Posterior vena cava (tissue), 2 donors: ENCODE results near the gene VAMP7. TPM values are rescaled to one million over a fixed set of nuclear protein-coding genes. Genes with fewer than 3 reads are reported as not detected.
A peak's percentile ranks its signal among the peaks of the same experiment; 100 is the strongest.
"Not testable (repeated sequence)": the region's sequence is repeated elsewhere in the genome, so short reads cannot be mapped to it uniquely, and the experiment has no call there.

Source experiments
- DNase-seq: peaks from one replicate; pipeline ENCODE4 v3.0.0-alpha.2; 2020; ENCODE audit warnings: low spot score
- intact Hi-C, 2 donors: fragments of 100-400 bp; cut with DNase I; formaldehyde crosslinking; loops; one replicate each; pipeline versions ENCODE4 v1.14.1 to v1.14.2; 2022 to 2023
- total RNA-seq, 2 donors: library from RNA; stranded (reverse); fragmentation: NEBNext Ultra II Directional; extraction: Animal tissue kit (Norgen Biotek cat#: 25700); gene quantifications; one replicate each; pipeline ENCODE4 v1.2.1, GENCODE V29; 2021
- donor health status: DM: yes; HTN: yes; CAD: no.
- donor health status: DM: yes; HTN: yes; CAD: no.

The VAMP7 gene
- total RNA-seq, 2 donors from 2014 or later: 36.7 to 37.9 TPM

DNA sequence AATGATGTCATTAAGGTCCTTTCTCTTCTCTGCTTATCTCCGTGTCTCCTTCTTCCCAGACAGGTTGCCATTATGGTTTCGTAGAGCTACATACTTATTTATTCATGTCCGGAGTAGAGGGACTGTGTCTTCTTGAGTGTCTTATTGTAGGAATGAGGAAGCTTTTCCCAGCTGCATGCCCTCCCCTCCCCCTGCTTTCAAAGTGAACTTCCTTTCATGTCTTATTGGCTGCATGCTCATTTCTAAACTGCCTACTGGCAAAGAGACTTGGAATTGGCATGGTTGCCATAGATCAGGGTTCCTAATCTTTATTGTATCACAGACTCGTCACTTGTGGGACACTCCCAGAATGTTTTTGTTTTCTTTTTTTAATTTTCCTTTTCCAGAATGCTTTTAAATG lies 15.4 kb downstream of the VAMP7 start:
- no peak for DNase-seq
- intact Hi-C loops: no loop called here

DNA sequence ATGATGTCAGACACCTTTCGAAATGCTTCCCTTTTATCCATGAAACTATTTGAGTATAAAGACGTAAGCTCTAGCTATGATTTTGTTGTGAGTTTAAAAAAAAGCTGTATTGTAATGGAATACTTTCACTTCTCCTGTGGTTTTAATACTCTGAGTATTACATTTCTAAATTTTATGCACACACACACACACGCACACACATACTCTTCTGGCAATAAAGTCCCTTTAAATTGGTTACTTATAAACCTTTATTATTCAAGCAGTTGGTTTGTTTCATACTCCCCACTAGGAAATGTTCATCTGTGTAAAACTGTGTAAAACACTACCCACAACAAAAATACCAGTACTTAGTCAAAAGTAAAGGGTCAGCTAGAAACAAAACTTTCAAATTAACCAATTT lies 18.2 kb downstream of the VAMP7 start:
- intact Hi-C loops: no loop called here
- DNase-seq: no peak

DNA sequence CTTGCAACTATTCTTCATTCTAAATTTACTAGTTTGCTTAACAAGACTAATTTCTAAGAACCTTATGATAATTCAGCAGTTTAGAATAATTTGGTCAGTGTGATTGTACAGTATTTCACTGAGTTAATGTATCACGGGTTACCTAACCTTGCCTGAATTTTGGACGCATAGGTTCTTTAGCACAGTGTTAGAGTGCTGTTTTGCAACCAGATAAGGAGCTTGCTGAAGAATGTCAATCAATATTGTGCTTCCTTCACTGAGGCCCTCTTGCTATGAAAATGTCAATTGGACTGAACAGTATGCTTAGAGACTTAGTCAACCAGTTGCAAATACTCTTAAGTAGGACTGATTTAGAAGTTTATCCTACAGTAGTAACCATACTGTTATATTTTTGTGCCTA lies 19.6 kb downstream of the VAMP7 start:
- no peak for DNase-seq
- intact Hi-C loops: no loop called here

DNA sequence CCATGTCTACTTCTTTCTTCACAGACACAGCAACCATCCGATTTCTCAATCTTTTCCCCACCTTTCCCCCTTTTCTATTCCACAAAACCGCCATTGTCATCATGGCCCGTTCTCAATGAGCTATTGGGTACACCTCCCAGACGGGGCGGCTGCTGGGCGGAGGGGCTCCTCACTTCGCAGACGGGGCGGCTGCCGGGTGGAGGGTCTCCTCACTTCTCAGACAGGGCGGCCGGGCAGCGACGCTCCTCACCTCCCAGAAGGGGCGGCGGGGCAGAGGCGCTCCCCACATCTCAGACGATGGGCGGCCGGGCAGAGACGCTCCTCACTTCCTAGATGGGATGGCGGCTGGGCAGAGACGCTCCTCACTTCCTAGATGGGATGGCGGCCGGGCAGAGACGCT lies 26.5 kb downstream of the VAMP7 start:
- intact Hi-C loops: not testable (repeated sequence)
- peak; percentile 49 for DNase-seq

DNA sequence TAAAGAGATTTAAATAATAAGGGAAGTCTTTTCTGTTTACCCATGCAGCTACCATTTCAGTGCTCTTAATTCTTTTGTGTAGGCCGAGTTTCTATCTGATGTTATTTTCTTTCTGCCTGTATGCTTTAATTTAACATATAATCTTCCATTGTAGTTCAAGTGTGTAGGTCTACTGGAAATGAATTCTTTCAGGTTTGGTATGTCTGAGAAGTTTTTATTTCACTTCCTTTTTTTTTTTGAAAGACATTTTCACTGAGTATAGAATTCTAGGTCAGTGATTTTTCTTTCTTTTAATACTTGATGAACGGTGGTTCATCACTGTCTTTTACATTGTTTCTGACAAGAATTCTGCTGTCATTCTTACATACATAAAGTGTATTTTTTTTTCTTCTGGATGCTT lies 42.1 kb downstream of the VAMP7 start:
- DNase-seq: no peak
- intact Hi-C loops: no loop called here

DNA sequence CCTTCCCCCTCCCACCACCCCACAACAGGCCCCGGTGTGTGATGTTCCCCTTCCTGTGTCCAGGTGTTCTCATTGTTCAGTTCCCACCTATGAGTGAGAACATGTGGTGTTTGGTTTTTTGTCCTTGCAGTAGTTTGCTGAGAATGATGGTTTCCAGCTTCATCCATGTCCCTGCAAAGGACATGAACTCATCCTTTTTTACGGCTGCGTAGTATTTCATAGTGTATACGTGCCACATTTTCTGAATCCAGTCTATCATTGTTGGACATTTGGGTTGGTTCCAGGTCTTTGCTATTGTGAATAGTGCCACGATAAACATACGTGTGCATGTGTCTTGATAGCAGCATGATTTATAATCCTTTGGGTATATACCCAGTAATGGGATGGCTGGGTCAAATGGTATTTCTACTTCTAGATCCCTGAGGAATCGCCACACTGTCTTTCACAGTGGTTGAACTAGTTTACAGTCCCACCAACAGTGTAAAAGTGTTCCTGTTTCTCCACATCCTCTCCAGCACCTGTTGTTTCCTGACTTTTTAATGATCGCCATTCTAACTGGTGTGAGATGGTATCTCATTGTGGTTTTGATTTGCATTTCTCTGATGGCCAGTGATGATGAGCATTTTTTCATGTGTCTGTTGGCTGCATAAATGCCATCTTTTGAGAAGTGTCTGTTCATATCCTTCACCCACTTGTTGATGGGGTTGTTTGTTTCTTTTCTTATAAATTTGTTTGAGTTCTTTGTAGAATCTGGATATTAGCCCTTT lies 49.9 kb downstream of the VAMP7 start:
- DNase-seq, intact Hi-C loops: not testable (repeated sequence)

DNA sequence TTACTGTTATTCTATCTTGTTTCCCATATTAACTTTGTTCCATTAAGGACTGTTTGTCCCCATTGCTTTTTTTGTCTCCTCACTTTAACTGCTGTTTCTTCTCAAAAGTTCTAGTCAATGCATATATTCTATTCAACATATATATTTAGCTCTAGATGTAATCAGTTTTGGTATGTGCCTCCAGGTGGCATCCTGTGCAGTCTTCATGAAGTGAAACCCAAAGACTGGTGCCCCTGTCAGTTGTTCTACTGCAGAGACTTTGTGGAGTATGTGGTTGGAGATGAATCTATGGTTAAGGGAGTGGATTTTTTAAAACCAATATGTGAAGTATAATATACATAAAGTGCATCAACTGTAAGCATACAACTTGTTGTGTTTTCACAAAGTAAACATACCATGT lies 57.0 kb downstream of the VAMP7 start:
- intact Hi-C loops: no loop called here
- no peak for DNase-seq

DNA sequence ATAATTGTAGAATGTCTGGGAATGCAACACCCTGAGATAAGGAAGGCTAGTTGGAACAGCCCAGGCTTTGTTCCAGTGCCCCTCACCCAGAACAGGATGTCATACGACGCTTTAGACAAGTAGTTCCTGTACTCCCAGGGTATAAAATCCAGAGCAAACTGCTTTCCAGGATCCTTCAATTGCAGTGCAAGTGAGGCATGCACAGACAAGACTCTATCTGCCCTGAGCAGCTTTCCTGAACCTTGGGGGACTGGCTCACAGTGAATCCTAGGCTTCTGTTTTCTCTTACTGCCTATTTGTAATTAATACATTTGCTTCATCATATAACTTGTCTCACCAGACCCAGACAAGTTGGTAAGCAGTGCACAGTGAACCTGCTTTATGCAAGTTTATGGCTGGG lies 68.0 kb downstream of the VAMP7 start:
- intact Hi-C loops: no loop called here
- DNase-seq: no peak

DNA sequence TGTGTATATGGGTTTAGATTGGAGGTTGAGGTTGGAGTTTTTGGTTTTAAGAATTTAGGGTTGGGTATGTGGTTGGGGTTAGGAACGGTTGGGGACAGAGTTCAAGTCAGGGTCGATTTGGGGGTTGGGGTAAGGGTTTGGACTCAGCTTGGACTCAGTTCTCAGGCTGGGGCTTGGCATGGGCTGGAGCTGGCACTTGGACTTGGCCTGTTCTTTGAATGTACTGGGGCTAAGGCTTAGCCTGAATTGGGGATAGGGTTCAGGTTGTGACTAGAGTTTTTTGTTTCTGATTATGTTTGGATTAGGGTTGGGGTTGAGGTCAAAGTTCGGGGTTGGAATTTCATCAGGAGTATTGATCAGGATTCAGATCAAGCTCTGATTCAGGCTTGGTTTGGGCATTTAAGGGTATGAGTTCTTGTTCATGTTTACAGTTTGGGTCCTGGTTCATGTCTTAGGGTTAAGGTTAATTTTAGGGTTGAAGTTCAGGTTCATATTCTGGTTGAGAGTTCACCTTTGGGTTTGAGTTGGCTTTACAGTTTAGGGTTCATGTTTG lies 70.2 kb downstream of the VAMP7 start:
- intact Hi-C loops: no loop called here
- DNase-seq: no peak

DNA sequence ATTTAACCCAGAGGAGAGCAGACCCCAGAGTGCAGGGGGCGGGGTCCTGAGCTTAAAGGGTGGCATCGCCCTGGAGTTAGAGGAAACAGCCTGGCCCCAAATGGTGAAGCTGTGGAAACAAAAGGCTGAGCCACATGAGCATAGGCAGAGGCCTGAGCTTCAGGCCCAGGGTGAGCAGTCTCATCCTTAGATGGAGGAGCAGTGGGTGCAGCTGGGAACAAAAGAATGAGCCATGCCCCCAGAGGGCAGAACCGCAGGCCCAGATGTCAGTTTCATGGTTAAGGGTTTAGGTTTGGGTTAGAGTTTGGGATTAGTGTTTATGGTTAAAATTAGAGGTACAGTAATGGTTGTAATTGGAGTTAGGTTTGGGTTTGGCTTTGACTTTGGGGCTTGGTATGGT lies 71.9 kb downstream of the VAMP7 start:
- intact Hi-C loops: no loop called here
- no peak for DNase-seq

DNA sequence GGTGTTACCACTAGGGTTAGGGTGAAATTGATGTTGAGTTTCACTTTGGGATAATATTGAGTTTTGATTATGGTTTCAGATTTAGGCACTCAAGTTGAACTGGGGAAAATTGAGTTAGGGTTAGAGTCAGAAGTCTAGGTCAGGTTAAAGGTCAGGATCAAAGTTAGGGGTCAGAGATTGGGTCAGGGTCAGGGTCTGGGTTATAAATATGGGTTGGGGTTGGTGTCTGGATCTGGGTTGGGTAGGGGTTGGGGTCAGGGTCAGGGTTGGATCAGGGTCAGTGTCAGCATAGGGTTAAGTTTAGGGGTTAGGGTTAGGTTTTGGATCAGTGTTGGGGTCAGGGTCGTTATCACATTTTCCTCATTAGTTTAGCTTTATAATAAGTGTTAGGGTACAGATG lies 73.6 kb downstream of the VAMP7 start:
- intact Hi-C loops: no loop called here
- DNase-seq: no peak

DNA sequence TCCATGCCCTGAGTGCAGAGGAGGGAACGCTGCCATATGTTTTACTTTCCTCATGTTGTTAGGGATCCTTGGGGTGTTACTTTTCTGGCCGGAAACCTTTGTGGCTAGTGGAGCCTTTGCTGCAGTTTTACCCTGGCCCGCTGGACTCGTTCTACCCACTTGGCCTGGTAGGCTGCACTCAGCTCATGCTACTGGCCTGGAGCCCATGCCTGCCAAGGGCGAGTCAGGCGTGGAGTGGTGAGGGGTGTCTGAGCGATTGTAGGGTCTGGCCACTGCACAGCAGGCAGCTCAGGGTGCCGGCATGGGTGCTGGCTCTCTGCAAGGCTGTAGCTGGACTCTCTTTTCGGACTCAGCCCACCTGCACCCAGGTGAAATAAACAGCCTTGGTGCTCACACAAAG lies 75.0 kb downstream of the VAMP7 start:
- DNase-seq: no peak
- intact Hi-C loops: no loop called here

DNA sequence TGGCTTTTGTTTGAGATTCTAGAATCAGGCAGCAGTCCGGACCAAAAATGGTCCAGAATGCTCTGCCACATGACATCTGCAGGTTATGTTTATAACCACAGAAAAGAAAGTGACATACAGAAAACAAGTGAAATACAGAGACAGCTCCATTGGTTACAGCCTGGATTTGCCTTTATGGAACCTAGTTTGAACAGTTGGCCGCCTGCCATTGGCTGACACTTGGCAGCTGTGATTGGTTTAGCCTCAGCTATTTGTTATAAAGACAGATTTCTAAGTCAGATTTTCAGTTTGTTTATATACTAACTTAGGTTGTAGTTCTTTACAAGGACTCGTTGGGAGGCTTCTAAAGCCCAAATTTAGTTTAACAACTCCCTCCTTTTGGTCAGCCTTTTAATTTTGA lies 75.5 kb downstream of the VAMP7 start:
- DNase-seq: no peak
- intact Hi-C loops: no loop called here

DNA sequence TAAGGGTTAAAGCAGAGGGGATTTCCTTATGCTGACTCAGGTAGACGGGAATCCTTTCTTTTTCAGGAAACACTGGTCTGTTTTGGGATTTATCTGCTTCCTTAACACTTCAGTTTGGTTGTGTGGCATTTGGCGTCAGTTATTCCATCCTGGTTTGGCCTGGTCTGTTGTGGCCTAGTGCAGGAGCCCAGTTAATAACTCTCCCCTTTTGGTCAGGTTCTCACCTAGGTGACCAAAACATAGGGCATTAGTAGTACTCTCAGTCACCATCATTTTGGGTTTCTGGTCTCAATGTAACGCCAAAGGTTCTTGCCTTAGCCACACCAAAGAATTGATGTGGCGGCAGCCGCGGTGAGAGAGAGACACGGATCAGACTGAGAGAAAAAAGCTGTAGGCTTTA lies 76.7 kb downstream of the VAMP7 start:
- intact Hi-C loops: no loop called here

DNA sequence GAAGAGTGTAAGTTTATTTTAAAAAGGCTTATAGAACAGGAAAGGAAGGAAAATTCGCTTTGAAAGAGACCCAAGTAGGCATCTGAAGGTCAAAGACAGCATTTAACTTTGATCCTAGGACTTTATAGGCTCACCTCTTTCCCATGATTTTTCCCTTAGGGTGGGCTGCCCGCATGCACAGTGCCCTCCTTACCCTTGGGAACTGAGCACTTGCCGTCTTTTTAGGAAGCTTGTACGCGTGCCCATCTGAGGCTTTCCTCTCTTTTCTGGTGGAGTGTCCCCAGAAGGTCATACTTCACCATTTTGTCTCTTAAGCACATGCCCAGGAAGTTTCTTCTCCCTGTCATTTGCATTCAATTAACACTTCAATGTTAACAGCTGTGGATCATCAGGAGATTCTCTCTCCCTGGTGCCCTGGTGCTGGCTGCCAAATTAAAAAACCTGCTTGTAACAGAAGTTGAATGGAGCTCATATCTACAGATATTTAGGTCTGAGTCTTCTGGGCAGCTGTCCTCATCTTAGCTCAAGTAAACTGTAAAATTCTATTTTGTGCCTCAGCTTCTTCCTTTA lies 78.0 kb downstream of the VAMP7 start:
- intact Hi-C loops: no loop called here
- no peak for DNase-seq

More for the DNA sequence above, 76.7 kb downstream of the VAMP7 start:
- no peak for DNase-seq

DNA sequence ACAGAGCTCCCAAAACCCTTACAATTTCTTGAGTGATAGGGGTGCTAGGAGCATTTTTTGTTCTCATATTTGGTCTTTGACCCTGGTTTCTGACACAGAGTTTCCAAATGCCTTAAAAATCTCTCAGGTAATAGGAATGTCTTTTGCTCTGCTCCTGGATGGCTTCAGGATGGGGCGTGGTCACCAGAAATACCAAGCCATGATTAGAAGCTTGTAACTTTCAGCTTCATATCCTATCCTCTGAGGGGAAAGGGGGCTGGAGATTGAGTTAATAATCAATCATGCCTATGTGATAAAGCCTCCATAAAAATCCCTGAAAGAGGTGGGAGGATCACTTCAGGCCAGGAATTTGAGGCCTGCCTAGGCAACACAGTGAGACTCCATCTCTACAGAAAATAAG lies 81.8 kb downstream of the VAMP7 start:
- DNase-seq: no peak
- intact Hi-C loops: no loop called here

DNA sequence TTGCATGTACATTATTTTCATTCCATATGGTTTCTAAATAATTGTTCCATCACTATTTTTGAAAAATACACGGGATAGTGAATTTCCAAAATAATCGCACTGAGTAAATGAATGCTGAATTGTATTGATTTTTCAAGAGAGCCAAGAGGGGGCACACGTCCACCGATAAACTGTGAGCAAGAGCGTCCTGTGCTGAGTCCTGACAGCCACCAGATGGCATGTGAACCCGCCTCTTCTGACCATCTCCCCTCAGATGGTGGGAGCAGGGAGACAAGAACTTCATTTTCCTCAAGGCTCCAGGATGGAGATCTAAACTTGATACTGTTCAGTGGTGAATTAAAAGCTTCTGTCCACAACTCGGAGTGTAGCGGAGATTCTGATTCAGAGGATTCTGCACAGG lies 85.7 kb downstream of the VAMP7 start:
- no peak for DNase-seq
- intact Hi-C loops: no loop called here

DNA sequence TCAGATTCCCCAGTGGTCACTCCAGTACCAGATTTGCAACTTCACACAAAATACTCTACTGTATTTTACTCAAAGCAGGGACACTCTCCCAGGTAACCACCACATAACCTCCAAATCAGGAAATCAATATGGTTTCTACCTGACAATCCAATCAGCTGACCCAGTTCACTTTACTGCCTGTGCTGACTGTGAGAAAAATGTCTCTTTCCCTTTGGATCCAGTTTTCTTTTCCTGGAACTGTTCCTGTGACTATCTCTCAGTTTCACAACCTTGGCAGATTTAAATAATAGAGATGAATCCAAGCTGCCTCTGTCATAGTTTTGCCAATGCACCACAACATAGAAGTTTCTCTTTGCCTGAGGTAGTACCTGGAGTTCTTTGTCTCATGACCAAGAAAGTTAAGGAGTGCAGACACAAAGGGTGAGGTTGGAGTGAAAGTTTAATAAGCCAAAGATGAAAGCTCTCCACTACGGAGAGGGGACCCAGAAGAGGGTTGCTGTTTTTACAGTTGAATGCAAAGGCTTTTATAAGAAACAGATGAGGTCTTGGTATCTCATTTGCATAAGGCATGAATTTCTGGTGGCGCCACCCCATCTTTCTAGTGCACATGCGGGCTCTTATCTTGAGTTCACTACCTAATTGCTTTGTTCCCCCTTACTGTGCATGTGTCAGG lies 86.6 kb downstream of the VAMP7 start:
- intact Hi-C loops: no loop called here
- no peak for DNase-seq

DNA sequence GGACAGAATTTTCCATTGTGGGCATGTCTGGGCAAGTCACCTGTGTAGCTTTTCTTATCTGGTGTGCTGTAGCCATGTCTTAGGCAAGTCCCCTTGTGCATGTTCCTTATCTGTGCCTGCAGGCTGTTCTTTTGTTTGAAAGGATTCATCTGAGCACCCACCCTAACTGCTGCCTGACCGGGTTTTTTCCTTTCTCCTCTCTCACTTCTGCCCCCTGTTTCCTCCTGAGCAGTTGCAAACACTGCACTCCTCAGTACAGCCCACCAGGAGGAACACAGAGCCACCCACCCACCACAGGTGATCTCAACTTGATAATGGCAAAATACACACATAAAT lies 87.1 kb downstream of the VAMP7 start:
- intact Hi-C loops: no loop called here
- DNase-seq: no peak

DNA sequence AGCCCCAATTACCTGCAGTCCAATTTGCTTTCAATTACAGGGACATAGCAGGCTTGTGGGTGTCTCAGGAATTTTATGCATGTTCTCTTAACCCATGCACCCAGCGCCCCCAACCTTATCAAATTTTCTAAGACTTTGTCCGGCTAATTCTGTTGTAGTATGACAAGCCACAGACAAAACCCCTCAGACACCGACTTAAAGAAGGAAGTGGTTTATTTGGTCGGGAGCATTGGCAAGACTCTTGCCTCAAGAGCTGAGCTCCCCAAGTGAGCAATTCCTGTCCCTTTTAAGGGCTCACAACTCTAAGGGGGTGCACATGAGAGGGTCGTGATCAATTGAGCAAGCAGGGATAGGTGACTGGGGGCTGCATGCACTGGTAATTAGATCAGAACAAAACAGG lies 87.6 kb downstream of the VAMP7 start:
- no peak for DNase-seq
- intact Hi-C loops: no loop called here

DNA sequence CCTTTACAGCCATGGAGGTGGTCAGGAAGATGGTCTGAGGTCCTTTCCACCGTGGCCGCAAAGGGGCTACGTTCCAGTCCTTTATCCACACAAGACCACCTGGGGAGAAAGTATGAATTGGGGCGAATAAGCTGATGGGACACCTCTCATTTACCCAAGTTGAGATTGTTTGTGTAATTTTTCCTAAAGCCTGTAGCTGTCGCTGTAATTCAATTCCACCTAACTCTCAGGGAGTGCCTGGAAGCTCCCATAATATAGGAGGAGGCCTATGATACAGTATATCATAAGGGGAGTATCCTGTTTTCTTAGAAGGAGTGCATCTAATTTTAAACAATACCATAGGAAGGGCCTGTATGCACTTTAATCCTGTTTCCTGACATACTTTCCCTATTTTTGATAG lies 90.5 kb downstream of the VAMP7 start:
- DNase-seq, intact Hi-C loops: not testable (repeated sequence)
